Jurkat, Clone E6-1 (cell line): ENCODE results near the gene WBP2.

Experiments
- DNase-seq: peaks from one replicate; pipeline ENCODE4 v3.0.0-alpha.2; 2011; ENCODE audit warnings: low read depth, low spot score
- H3K4me3 ChIP-seq: 2 replicates; pipeline ENCODE4 v1.5.1; 2011; ENCODE audit warnings: mild to moderate bottlenecking, low read length, control low read depth, moderate library complexity

Gene WBP2

GRCh38 chr17:75848523-75849278 lies 6.4 kb downstream of the WBP2 start:
- H3K4me3 ChIP-seq = no peak overlapping the region
- DNase-seq = peak; percentile 59

GRCh38 chr17:75847614-75848522 lies 7.3 kb downstream of the WBP2 start:
- DNase-seq = no peak
- H3K4me3 ChIP-seq = no peak overlapping the region

GRCh38 chr17:75846692-75847613 lies 8.2 kb downstream of the WBP2 start:
- DNase-seq = no peak
- H3K4me3 ChIP-seq = no peak overlapping the region

DNA sequence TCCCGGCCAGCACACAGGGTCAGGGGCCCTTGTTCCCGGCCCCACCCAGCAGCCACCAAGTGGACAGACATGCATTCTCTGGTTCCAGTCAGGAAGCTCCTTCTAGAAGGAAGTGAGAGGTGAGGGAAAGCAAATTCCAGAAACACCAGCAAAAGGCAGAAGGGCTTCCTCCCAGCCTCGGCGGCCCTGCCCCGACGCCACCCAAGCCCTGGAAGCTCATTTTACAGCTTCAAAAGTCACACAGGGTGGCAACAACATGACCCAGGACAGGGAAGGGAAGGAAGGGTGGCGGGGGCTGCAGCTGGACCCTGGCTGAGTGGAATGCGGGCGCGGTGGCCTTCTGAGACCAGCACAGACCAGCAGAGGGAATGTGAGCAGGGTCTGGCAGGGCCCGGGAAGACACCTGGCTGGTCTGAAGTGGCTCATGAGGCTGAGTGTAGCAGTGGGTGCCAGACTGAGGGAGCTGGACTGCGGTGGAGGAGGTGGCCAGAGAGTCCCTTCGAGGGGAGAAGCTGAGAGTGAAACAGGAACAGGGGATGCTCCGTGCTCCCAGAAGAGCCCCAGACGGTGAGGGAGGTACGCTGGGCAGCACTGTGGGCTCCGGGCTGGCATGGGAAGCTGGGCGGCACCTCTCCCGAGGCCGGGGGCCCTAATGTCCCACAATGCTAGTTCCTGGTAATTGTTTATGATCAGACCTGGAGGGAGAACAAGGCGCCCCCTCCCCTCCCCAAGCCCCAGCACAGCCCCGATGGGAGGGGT lies 9.0 kb downstream of the WBP2 start:
- no peak for DNase-seq
- no peak overlapping the region for H3K4me3 ChIP-seq

DNA sequence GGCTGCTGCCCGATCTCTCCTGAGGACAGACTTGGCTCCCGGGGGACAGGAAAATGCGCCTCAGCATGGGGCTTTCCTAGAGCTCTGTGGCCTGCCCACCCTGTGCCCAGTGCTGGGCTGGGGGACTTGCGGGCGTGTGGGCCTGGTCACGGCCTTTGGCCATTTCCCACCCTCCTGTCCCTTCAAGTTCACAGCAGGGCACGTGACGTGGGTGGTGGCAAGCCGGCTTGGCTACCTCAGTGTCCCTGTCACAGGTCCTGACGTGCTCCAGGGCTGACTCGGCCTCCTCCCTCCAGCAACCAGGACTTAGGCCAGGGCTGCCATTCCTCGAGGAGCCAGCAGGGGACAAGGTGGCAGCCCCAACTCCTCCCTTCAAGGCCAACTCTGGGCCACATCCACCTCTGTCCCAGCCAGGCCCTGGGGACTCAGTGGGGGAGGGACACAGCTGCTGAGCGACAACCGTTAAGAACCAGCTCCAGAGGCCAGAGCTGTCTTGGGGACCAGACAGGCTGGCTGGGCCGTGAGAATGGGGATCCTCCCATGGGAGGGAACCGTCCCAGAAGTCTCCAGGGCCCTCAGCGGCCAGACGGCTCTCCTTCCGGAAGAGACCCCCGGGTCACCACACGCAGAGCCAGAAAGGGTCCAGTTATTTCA lies 9.9 kb downstream of the WBP2 start:
- no peak overlapping the region for H3K4me3 ChIP-seq

GRCh38 chr17:75844530-75845057 lies 10.5 kb downstream of the WBP2 start:
- no peak for DNase-seq
- H3K4me3 ChIP-seq = peak overlapping the region; percentile 82

More for the DNA sequence above, 9.9 kb downstream of the WBP2 start:
- peak; percentile 73 for DNase-seq

GRCh38 chr17:75843577-75844529 lies 11.3 kb downstream of the WBP2 start, which contains the start of gene UNC13D:
Gene UNC13D, minus strand, starts transcription at chr17:75844404. Its CDS starts 67 bp downstream, at chr17:75844337.
- H3K4me3 ChIP-seq = peak within 1 kb of the TSS; percentile 82

GRCh38 chr17:75842963-75843576 lies 12.1 kb downstream of the WBP2 start:
- H3K4me3 ChIP-seq = peak overlapping the region; percentile 82
- no peak for DNase-seq

More at GRCh38 chr17:75843577-75844529, 11.3 kb downstream of the WBP2 start, which contains the start of gene UNC13D:
- DNase-seq = peak; percentile 58

DNA sequence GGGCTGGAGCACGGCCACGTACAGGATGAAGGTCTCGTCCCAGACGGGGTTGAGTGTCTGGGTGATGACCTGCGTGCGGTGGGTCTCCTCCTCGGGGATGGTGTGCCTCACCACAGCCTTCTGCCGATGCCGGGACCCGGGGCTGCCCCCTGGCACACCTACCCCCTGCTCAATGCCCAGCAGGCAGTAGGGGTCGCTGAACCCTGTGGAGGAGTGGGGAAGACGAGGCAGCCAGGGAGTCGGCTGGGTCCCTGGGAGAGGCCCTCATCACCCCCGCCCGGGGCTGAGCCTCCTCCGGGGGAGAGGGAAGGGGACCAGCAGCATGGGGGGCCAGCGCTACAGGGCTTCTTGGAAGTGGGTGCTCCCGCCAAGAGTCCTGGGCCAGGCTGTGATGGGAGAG lies 12.7 kb downstream of the WBP2 start:
- H3K4me3 ChIP-seq = peak overlapping the region; percentile 82
- no peak for DNase-seq

DNA sequence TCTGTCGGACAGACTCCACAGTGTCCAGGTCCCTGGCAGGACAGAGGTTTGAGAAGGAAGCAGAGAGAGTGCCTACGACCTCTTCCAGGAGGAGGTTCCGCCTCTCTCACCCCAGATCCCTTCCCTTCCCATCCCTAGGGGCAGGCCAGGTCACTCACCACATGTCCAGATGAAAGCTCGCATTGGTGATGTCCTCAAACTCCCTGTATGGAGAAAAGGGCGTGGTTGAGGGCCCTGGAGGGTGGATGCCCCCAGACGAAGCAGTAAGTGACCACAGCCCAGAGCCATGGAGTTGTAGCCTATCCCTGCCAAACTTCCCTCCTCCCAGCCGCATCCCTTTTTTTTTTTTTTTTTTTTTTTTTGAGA lies 14.4 kb downstream of the WBP2 start:
- DNase-seq = no peak
- no peak overlapping the region for H3K4me3 ChIP-seq

GRCh38 chr17:75839942-75840798 lies 15.0 kb downstream of the WBP2 start:
- H3K4me3 ChIP-seq = no peak overlapping the region
- no peak for DNase-seq

DNA sequence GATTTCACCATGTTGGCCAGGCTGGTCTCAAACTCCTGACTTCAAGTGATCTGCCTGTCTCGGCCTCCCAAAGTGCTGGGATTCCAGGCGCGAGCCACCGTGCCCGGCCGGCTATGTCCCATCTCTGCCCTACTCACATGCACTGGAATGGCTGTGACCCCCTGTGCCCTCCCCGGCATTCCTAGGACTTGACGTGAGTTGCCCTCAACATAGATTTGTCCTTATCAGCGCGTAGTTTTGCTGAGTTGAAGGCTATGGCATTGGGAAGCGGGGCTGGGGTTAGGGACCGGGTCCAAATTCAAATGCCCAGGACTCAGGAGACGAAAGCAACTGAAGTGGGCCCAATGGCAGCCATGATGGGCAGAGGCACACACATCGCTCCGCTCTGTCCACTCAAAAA lies 16.7 kb downstream of the WBP2 start:
- DNase-seq = no peak
- no peak overlapping the region for H3K4me3 ChIP-seq

GRCh38 chr17:75837899-75838298 lies 17.2 kb downstream of the WBP2 start:
- no peak overlapping the region for H3K4me3 ChIP-seq
- no peak for DNase-seq

- no peak overlapping the region for H3K4me3 ChIP-seq
- DNase-seq = no peak
Measured at GRCh38 chr17:75836605-75837004, 18.5 kb downstream of the WBP2 start.

DNA sequence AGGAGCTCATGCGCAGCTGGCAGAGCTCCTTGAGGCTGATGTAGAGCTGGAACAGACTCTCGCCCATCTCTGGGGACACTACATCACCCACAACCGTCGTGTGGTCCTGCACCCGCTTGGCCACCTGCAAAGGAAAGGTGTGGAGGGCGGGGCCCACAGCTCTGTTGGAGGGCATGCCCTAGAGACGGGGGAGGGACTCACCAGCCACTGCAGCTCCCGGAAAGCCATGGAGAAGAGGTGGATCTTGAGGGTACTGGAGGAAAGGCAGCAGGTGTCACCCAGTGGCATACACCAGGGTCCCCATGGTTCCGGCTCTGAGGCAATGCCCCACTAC lies 19.5 kb downstream of the WBP2 start:
- no peak for DNase-seq
- H3K4me3 ChIP-seq = no peak overlapping the region
